GM12878 (cell line): ENCODE data around the gene TRIM71.

Experiments used
- EZH2 ChIP-seq: IDR thresholded peaks from 2 replicates; pipeline ENCODE4 v1.6.1; 2012; ENCODE audit warnings: low read depth, mild to moderate bottlenecking, control low read depth, inconsistent platforms, low read length, borderline replicate concordance; ENCODE audit not compliant: control insufficient read depth
- KAT2A ChIP-seq: conservative IDR thresholded peaks from 2 replicates; pipeline ENCODE4 v1.6.1; 2011; ENCODE audit warnings: low read depth, low read length; ENCODE audit not compliant: control insufficient read depth
- NFYA ChIP-seq: IDR thresholded peaks from 2 replicates; pipeline ENCODE4 v1.6.1; 2011; ENCODE audit warnings: low read depth, mild to moderate bottlenecking, low read length, improper control_type of control experiment, borderline replicate concordance
- RFX5 ChIP-seq: IDR thresholded peaks from 2 replicates; pipeline ENCODE4 v1.6.1; 2011; ENCODE audit warnings: low read depth, low read length, improper control_type of control experiment
- SUZ12 ChIP-seq: fragments of 200-600 bp; sonication (generic); IDR thresholded peaks from one replicate; pipeline ENCODE4 v1.6.1; 2018; ENCODE audit warnings: antibody characterized with exemption, mild to moderate bottlenecking; ENCODE audit not compliant: unreplicated experiment
- TF ChIP-seq, protein P1 (sequence below), 3 experiments: IDR thresholded peaks in 2 of 3; conservative IDR thresholded peaks in 1 of 3; 2 replicates each; pipeline ENCODE4 v1.5.1; 2011; ENCODE audit warnings: low read depth in 3 of 3, low read length in 3 of 3, mild to moderate bottlenecking in 3 of 3, control low read depth in 2 of 3, moderate library complexity in 2 of 3, inconsistent platforms in 1 of 3, mixed read lengths in 1 of 3; ENCODE audit not compliant: control insufficient read depth in 2 of 3, insufficient read depth in 1 of 3; ENCODE audit errors: extremely low read depth in 1 of 3
- TF ChIP-seq, protein P2 (sequence below): IDR thresholded peaks from 2 replicates; pipeline ENCODE4 v1.6.1; 2011; ENCODE audit warnings: low read depth, low read length, improper control_type of control experiment, borderline replicate concordance

DNA sequence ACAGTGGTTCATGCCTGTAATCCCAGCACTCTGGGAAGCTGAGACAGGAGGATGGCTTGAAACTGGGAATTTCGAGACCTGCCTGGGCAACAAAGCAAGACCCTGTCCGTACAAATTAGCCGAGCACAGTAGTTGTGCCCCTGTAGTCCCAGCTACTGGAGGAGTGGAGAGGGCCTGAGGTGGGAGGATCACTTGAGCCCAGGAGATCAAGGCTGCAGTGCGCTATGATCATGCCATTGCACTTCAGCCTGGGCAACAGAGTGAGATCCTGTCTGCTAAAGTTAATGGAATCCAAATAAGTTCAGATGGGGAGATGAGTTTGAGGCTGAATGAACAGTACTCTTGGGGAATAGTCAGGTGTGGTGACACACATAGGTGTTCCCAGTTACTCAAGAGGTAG is 14.4 kb downstream of the TRIM71 start:
- TF ChIP-seq, protein P1, sequence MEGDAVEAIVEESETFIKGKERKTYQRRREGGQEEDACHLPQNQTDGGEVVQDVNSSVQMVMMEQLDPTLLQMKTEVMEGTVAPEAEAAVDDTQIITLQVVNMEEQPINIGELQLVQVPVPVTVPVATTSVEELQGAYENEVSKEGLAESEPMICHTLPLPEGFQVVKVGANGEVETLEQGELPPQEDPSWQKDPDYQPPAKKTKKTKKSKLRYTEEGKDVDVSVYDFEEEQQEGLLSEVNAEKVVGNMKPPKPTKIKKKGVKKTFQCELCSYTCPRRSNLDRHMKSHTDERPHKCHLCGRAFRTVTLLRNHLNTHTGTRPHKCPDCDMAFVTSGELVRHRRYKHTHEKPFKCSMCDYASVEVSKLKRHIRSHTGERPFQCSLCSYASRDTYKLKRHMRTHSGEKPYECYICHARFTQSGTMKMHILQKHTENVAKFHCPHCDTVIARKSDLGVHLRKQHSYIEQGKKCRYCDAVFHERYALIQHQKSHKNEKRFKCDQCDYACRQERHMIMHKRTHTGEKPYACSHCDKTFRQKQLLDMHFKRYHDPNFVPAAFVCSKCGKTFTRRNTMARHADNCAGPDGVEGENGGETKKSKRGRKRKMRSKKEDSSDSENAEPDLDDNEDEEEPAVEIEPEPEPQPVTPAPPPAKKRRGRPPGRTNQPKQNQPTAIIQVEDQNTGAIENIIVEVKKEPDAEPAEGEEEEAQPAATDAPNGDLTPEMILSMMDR (IDR thresholded peaks at IDR 0.05 in 2 of 3, conservative IDR thresholded peaks at IDR 0.05 in 1 of 3; ENCODE audit: control insufficient read depth in 2 of 3, extremely low read depth in 1 of 3, insufficient read depth in 1 of 3, low read depth in 3 of 3, low read length in 3 of 3) = no peak
- TF ChIP-seq RFX5 (no peak), SUZ12 (no peak), KAT2A (no peak), EZH2 (no peak), NFYA (no peak)
- TF ChIP-seq, protein P2, sequence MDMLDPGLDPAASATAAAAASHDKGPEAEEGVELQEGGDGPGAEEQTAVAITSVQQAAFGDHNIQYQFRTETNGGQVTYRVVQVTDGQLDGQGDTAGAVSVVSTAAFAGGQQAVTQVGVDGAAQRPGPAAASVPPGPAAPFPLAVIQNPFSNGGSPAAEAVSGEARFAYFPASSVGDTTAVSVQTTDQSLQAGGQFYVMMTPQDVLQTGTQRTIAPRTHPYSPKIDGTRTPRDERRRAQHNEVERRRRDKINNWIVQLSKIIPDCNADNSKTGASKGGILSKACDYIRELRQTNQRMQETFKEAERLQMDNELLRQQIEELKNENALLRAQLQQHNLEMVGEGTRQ = no peak
